ENCODE data around the gene TENT4A.

DNA sequence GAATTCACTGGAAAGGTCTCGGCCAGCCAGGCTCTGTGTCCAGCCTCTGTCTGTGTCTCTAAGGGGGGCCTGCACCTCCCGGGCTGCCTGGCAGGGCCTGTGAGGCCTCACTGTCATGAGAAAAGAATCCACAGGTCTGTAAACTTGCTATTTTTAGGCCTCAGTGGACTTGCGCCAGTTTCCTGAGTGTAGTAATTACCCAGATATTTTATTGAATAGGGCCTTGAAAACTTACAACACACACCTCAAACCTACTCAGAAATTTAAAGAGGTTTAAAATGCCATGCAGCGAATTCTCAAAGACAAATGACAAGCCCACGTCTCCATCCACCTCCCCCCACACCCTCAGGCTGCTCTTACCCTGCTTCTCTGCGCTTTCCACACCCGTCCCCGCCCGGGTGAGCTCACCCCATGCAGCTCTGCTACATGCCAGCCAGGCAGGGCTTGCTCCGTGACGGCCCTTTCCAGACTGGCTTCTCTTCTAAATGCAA is 8.8 kb upstream of the TENT4A start:
- TF ChIP-seq CREB1 (IDR thresholded peaks at IDR 0.05; ENCODE audit: low read depth) = no peak
- no peak for TF ChIP-seq BRCA1 (IDR thresholded peaks at IDR 0.05; ENCODE audit: low read depth, low read length)
- TF ChIP-seq SP1 (IDR thresholded peaks at IDR 0.05; ENCODE audit: low read depth, low read length) = no peak
- TF ChIP-seq RFX5 (IDR thresholded peaks at IDR 0.05; ENCODE audit: low read depth, low read length) = no peak
- TF ChIP-seq STAT1 (conservative IDR thresholded peaks at IDR 0.05) = no peak
- no peak for TF ChIP-seq SMAD1 (IDR thresholded peaks at IDR 0.05; ENCODE audit: low read depth, partially characterized antibody)
- TF ChIP-seq POLR2A (IDR thresholded peaks at IDR 0.05; ENCODE audit: low read depth, low read length) = no peak
- TF ChIP-seq, protein P1, sequence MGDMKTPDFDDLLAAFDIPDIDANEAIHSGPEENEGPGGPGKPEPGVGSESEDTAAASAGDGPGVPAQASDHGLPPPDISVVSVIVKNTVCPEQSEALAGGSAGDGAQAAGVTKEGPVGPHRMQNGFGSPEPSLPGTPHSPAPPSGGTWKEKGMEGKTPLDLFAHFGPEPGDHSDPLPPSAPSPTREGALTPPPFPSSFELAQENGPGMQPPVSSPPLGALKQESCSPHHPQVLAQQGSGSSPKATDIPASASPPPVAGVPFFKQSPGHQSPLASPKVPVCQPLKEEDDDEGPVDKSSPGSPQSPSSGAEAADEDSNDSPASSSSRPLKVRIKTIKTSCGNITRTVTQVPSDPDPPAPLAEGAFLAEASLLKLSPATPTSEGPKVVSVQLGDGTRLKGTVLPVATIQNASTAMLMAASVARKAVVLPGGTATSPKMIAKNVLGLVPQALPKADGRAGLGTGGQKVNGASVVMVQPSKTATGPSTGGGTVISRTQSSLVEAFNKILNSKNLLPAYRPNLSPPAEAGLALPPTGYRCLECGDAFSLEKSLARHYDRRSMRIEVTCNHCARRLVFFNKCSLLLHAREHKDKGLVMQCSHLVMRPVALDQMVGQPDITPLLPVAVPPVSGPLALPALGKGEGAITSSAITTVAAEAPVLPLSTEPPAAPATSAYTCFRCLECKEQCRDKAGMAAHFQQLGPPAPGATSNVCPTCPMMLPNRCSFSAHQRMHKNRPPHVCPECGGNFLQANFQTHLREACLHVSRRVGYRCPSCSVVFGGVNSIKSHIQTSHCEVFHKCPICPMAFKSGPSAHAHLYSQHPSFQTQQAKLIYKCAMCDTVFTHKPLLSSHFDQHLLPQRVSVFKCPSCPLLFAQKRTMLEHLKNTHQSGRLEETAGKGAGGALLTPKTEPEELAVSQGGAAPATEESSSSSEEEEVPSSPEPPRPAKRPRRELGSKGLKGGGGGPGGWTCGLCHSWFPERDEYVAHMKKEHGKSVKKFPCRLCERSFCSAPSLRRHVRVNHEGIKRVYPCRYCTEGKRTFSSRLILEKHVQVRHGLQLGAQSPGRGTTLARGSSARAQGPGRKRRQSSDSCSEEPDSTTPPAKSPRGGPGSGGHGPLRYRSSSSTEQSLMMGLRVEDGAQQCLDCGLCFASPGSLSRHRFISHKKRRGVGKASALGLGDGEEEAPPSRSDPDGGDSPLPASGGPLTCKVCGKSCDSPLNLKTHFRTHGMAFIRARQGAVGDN (IDR thresholded peaks at IDR 0.05) = no peak
- TF ChIP-seq, protein P2, sequence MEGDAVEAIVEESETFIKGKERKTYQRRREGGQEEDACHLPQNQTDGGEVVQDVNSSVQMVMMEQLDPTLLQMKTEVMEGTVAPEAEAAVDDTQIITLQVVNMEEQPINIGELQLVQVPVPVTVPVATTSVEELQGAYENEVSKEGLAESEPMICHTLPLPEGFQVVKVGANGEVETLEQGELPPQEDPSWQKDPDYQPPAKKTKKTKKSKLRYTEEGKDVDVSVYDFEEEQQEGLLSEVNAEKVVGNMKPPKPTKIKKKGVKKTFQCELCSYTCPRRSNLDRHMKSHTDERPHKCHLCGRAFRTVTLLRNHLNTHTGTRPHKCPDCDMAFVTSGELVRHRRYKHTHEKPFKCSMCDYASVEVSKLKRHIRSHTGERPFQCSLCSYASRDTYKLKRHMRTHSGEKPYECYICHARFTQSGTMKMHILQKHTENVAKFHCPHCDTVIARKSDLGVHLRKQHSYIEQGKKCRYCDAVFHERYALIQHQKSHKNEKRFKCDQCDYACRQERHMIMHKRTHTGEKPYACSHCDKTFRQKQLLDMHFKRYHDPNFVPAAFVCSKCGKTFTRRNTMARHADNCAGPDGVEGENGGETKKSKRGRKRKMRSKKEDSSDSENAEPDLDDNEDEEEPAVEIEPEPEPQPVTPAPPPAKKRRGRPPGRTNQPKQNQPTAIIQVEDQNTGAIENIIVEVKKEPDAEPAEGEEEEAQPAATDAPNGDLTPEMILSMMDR (IDR thresholded peaks at IDR 0.05 in 2 of 3, conservative IDR thresholded peaks at IDR 0.05 in 1 of 3; ENCODE audit: control insufficient read depth in 2 of 3, extremely low read depth in 1 of 3, insufficient read depth in 1 of 3, low read depth in 3 of 3, low read length in 3 of 3) = no peak
- TF ChIP-seq KDM1A (IDR thresholded peaks at IDR 0.05; ENCODE audit: borderline replicate concordance) = no peak
- no peak for TF ChIP-seq MTA2 (IDR thresholded peaks at IDR 0.05; ENCODE audit: low read depth)
- TF ChIP-seq, protein P3, sequence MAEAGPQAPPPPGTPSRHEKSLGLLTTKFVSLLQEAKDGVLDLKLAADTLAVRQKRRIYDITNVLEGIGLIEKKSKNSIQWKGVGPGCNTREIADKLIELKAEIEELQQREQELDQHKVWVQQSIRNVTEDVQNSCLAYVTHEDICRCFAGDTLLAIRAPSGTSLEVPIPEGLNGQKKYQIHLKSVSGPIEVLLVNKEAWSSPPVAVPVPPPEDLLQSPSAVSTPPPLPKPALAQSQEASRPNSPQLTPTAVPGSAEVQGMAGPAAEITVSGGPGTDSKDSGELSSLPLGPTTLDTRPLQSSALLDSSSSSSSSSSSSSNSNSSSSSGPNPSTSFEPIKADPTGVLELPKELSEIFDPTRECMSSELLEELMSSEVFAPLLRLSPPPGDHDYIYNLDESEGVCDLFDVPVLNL (IDR thresholded peaks at IDR 0.05; ENCODE audit: low read depth, low read length) = no peak
- no peak for TF ChIP-seq EZH2 (IDR thresholded peaks at IDR 0.05; ENCODE audit: borderline replicate concordance, control insufficient read depth, low read depth, low read length)
- TF ChIP-seq DPF2 (IDR thresholded peaks at IDR 0.05) = no peak
